Mesendoderm (in vitro differentiated cells): Measurements from ENCODE around the gene TMEM107.

ENCODE experiments used
- DNase-seq: peaks from one replicate; pipeline ENCODE4 v3.0.0; 2013
- H2AK5ac ChIP-seq: 2 replicates; pipeline ENCODE4 v1.6.1; 2013; ENCODE audit warnings: low read length, inconsistent platforms
- H2BK120ac ChIP-seq: 2 replicates; pipeline ENCODE4 v1.6.1; 2013; ENCODE audit warnings: low read depth, mild to moderate bottlenecking, low read length, moderate library complexity, mixed read lengths
- H2BK15ac ChIP-seq: replicated peaks from 2 replicates; pipeline ENCODE4 v1.6.1; 2013; ENCODE audit warnings: low read depth, mild to moderate bottlenecking, moderate library complexity
- H2BK5ac ChIP-seq: 2 replicates; pipeline ENCODE4 v1.6.1; 2013; ENCODE audit warnings: low read length, inconsistent platforms
- H3K18ac ChIP-seq: 2 replicates; pipeline ENCODE4 v1.6.1; 2013; ENCODE audit warnings: mild to moderate bottlenecking, low read length, mixed read lengths
- H3K23ac ChIP-seq: one replicate; pipeline ENCODE4 v1.6.1; 2013; ENCODE audit warnings: low read length
- H3K27ac ChIP-seq: 2 replicates; pipeline ENCODE4 v1.5.1; 2013; ENCODE audit warnings: low read depth, mild to moderate bottlenecking, inconsistent platforms, low read length, moderate library complexity
- H3K27me3 ChIP-seq: 2 replicates; pipeline ENCODE4 v1.6.1; 2013; ENCODE audit warnings: low read length, control low read depth, mild to moderate bottlenecking, inconsistent platforms; ENCODE audit not compliant: insufficient read depth, poor library complexity
- H3K36me3 ChIP-seq: 2 replicates; pipeline ENCODE4 v1.6.1; 2013; ENCODE audit warnings: low read length, inconsistent platforms; ENCODE audit not compliant: control insufficient read depth, insufficient read depth
- H3K4ac ChIP-seq: one replicate; pipeline ENCODE4 v1.6.1; 2013; ENCODE audit warnings: low read depth, mild to moderate bottlenecking, low read length, moderate library complexity
- H3K4me1 ChIP-seq: 2 replicates; pipeline ENCODE4 v1.6.1; 2013; ENCODE audit warnings: low read depth, low read length, inconsistent platforms; ENCODE audit not compliant: control insufficient read depth
- H3K4me2 ChIP-seq: 2 replicates; pipeline ENCODE4 v1.6.1; 2013; ENCODE audit warnings: low read length
- H3K4me3 ChIP-seq: 2 replicates; pipeline ENCODE4 v1.5.1; 2013; ENCODE audit warnings: mild to moderate bottlenecking, low read length
- H3K56ac ChIP-seq: one replicate; pipeline ENCODE4 v1.6.1; 2013; ENCODE audit warnings: low read length
- H3K79me1 ChIP-seq: 2 replicates; pipeline ENCODE4 v1.6.1; 2013; ENCODE audit warnings: low read length, inconsistent platforms
- H3K79me2 ChIP-seq: 2 replicates; pipeline ENCODE4 v1.6.1; 2013; ENCODE audit warnings: mild to moderate bottlenecking, low read length; ENCODE audit not compliant: control insufficient read depth, insufficient read depth
- H3K9ac ChIP-seq: 2 replicates; pipeline ENCODE4 v1.6.1; 2013; ENCODE audit warnings: low read length, inconsistent platforms
- H4K5ac ChIP-seq: one replicate; pipeline ENCODE4 v1.6.1; 2013; ENCODE audit warnings: low read length
- H4K8ac ChIP-seq: one replicate; pipeline ENCODE4 v1.6.1; 2013; ENCODE audit warnings: low read depth, mild to moderate bottlenecking, control low read depth, low read length, moderate library complexity
- WGBS: extraction: QIAGEN DNeasy Blood & Tissue Kit; methylation state at CpG from one replicate; pipeline ENCODE4 v1.1.7; 2013; ENCODE audit warnings: low lambda C conversion rate, missing lambda C conversion rate; ENCODE audit not compliant: insufficient coverage; ENCODE audit errors: extremely low coverage; 5-methylcytosine and 5-hydroxymethylcytosine counted together

Gene TMEM107

GRCh38 chr17:8189711-8190477 is 13.7 kb upstream of the TMEM107 start, which contains the start of gene BORCS6:
Gene BORCS6, minus strand, starts transcription at chr17:8190180. Its CDS starts 40 bp downstream, at chr17:8190140.
- peaks cover 12% of the 10 kb centered on the region for H3K4me1 ChIP-seq
- peak; percentile 99 for DNase-seq
- H3K4ac ChIP-seq: peak within 1 kb of the TSS; percentile 26
- no peak within 1 kb of the TSS for H2BK120ac ChIP-seq
- no peak within 1 kb of the TSS for H4K8ac ChIP-seq
- H2AK5ac ChIP-seq: peak within 1 kb of the TSS; percentile 58
- no peak within 1 kb of the TSS for H2BK15ac ChIP-seq
- H3K79me2 ChIP-seq: no peaks in the 10 kb centered on the region
- peak within 1 kb of the TSS; percentile 83 for H3K18ac ChIP-seq
- no peak within 1 kb of the TSS for H4K5ac ChIP-seq
- H3K4me2 ChIP-seq: peak within 1 kb of the TSS; percentile 96
- H3K4me3 ChIP-seq: peak within 1 kb of the TSS; percentile 74
- H3K36me3 ChIP-seq: no peaks in the 10 kb centered on the region
- H3K27me3 ChIP-seq: no peaks in the 10 kb centered on the region
- WGBS: no CpG with 5 or more reads among the region's 70 CpGs
- peak within 1 kb of the TSS; percentile 92 for H3K56ac ChIP-seq
- no peak within 1 kb of the TSS for H2BK5ac ChIP-seq
- H3K79me1 ChIP-seq: peaks cover 4% of the 10 kb centered on the region
- H3K27ac ChIP-seq: peak within 1 kb of the TSS; percentile 72
- H3K9ac ChIP-seq: peak within 1 kb of the TSS; percentile 87
- H3K23ac ChIP-seq: peak within 1 kb of the TSS; percentile 76

- H3K4me2 ChIP-seq: peak overlapping the region; percentile 96
- no peak overlapping the region for H2BK120ac ChIP-seq
- no peaks in the 10 kb centered on the region for H3K27me3 ChIP-seq
- no peaks in the 10 kb centered on the region for H3K36me3 ChIP-seq
- H3K23ac ChIP-seq: peak overlapping the region; percentile 76
- H2BK5ac ChIP-seq: no peak overlapping the region
- H3K79me2 ChIP-seq: no peaks in the 10 kb centered on the region
- no peak overlapping the region for H2AK5ac ChIP-seq
- no peak overlapping the region for H4K8ac ChIP-seq
- H4K5ac ChIP-seq: no peak overlapping the region
- peak overlapping the region; percentile 74 for H3K4me3 ChIP-seq
- WGBS: no CpG with 5 or more reads among the region's 67 CpGs
- no peak overlapping the region for H3K18ac ChIP-seq
- peaks cover 12% of the 10 kb centered on the region for H3K4me1 ChIP-seq
- H3K9ac ChIP-seq: peak overlapping the region; percentile 87
- no peak overlapping the region for H2BK15ac ChIP-seq
- no peak overlapping the region for H3K4ac ChIP-seq
- no peak for DNase-seq
- no peak overlapping the region for H3K27ac ChIP-seq
- H3K56ac ChIP-seq: peak overlapping the region; percentile 92
- peaks cover 4% of the 10 kb centered on the region for H3K79me1 ChIP-seq
Measured at GRCh38 chr17:8189041-8189710, 13.0 kb upstream of the TMEM107 start.

- Histone ChIP-seq H2BK5ac (no peak overlapping the region), H3K27ac (no peak overlapping the region), H3K36me3 (no peaks in the 10 kb centered on the region), H3K79me2 (no peaks in the 10 kb centered on the region), H3K9ac (peak overlapping the region; percentile 87), H3K18ac (no peak overlapping the region), H3K79me1 (peaks cover 4% of the 10 kb centered on the region), H2AK5ac (no peak overlapping the region), H3K4me1 (peaks cover 12% of the 10 kb centered on the region), H2BK15ac (no peak overlapping the region), H4K5ac (no peak overlapping the region), H3K4me3 (no peak overlapping the region), H3K23ac (peak overlapping the region; percentile 76), H3K56ac (peak overlapping the region; percentile 92), H4K8ac (no peak overlapping the region), H3K4ac (no peak overlapping the region), H3K4me2 (peak overlapping the region; percentile 96), H2BK120ac (no peak overlapping the region), H3K27me3 (no peaks in the 10 kb centered on the region)
- DNase-seq: no peak
- WGBS: no CpG with 5 or more reads among the region's 12 CpGs
Measured at GRCh38 chr17:8188263-8188839, 12.2 kb upstream of the TMEM107 start.

GRCh38 chr17:8187517-8188262 is 11.5 kb upstream of the TMEM107 start:
- no peak overlapping the region for H2BK5ac ChIP-seq
- H3K4ac ChIP-seq: no peak overlapping the region
- no peak overlapping the region for H4K8ac ChIP-seq
- WGBS: no CpG with 5 or more reads among the region's 25 CpGs
- H3K4me2 ChIP-seq: peak overlapping the region; percentile 93
- H3K4me3 ChIP-seq: peak overlapping the region; percentile 72
- H3K79me2 ChIP-seq: no peaks in the 10 kb centered on the region
- no peak overlapping the region for H3K27ac ChIP-seq
- H3K23ac ChIP-seq: no peak overlapping the region
- peak; percentile 100 for DNase-seq
- peak overlapping the region; percentile 36 for H4K5ac ChIP-seq
- peak overlapping the region; percentile 87 for H3K9ac ChIP-seq
- no peaks in the 10 kb centered on the region for H3K27me3 ChIP-seq
- H2BK15ac ChIP-seq: no peak overlapping the region
- peaks cover 12% of the 10 kb centered on the region for H3K4me1 ChIP-seq
- H3K18ac ChIP-seq: no peak overlapping the region
- peak overlapping the region; percentile 92 for H3K56ac ChIP-seq
- peaks cover 4% of the 10 kb centered on the region for H3K79me1 ChIP-seq
- H2AK5ac ChIP-seq: no peak overlapping the region
- H2BK120ac ChIP-seq: no peak overlapping the region
- no peaks in the 10 kb centered on the region for H3K36me3 ChIP-seq

DNA sequence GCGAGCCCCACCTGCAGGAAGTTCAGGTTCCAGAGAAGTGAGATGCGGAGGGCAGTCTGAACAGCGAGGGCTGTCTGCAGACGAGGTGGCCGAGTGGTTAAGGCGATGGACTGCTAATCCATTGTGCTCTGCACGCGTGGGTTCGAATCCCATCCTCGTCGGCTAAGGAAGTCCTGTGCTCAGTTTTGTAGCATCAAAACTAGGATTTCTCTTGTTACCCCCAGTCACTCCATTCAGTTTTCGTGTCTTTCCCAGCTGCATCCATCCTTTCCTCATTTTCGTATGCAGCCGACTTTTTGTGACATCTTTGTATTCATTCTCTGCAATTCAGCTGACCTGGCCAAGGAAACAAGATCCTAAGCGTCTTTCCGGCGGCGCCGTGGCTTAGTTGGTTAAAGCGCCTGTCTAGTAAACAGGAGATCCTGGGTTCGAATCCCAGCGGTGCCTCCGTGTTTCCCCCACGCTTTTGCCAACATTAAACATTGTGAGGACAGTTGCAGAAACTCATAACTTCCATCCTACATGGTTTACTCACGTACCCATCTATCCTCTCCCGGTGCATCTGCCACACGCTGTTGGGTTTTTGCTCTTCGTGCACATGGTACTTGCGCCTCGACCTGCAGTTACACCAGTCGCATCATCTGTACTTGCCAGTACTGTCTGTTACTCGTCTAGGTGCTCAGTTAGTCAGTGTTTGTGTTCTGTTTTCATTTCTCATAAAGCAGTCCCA is 10.8 kb upstream of the TMEM107 start:
- peak; percentile 98 for DNase-seq
- peaks cover 4% of the 10 kb centered on the region for H3K79me1 ChIP-seq
- no peak overlapping the region for H3K4ac ChIP-seq
- WGBS: no CpG with 5 or more reads among the region's 32 CpGs
- no peaks in the 10 kb centered on the region for H3K27me3 ChIP-seq
- no peak overlapping the region for H2AK5ac ChIP-seq
- no peak overlapping the region for H3K18ac ChIP-seq
- H3K23ac ChIP-seq: no peak overlapping the region
- no peak overlapping the region for H3K27ac ChIP-seq
- H4K8ac ChIP-seq: no peak overlapping the region
- no peak overlapping the region for H4K5ac ChIP-seq
- no peaks in the 10 kb centered on the region for H3K79me2 ChIP-seq
- H3K56ac ChIP-seq: peak overlapping the region; percentile 81
- no peak overlapping the region for H2BK120ac ChIP-seq
- H3K9ac ChIP-seq: peak overlapping the region; percentile 82
- H3K36me3 ChIP-seq: no peaks in the 10 kb centered on the region
- peak overlapping the region; percentile 93 for H3K4me3 ChIP-seq
- peak overlapping the region; percentile 93 for H3K4me2 ChIP-seq
- H3K4me1 ChIP-seq: peaks cover 10% of the 10 kb centered on the region
- H2BK15ac ChIP-seq: no peak overlapping the region
- H2BK5ac ChIP-seq: no peak overlapping the region
